Measurements from ENCODE around the gene LEMD3.
A peak's percentile ranks its signal among the peaks of the same experiment; 100 is the strongest.

The LEMD3 gene

GRCh38 chr12:65169320-65170208 is at the start of gene LEMD3:
Gene LEMD3 (plus strand): TSS chr12:65169583. CDS start chr12:65169597, 14 bp downstream.
- peak; percentile 93 for DNase-seq (ENCODE audit: low spot score)
- no peak for TF ChIP-seq CTCF (IDR thresholded peaks at IDR 0.05)
- H3K4me3 ChIP-seq, result peak within 1 kb of the TSS; percentile 75
- H3K27ac ChIP-seq, result peak within 1 kb of the TSS; percentile 90

DNA sequence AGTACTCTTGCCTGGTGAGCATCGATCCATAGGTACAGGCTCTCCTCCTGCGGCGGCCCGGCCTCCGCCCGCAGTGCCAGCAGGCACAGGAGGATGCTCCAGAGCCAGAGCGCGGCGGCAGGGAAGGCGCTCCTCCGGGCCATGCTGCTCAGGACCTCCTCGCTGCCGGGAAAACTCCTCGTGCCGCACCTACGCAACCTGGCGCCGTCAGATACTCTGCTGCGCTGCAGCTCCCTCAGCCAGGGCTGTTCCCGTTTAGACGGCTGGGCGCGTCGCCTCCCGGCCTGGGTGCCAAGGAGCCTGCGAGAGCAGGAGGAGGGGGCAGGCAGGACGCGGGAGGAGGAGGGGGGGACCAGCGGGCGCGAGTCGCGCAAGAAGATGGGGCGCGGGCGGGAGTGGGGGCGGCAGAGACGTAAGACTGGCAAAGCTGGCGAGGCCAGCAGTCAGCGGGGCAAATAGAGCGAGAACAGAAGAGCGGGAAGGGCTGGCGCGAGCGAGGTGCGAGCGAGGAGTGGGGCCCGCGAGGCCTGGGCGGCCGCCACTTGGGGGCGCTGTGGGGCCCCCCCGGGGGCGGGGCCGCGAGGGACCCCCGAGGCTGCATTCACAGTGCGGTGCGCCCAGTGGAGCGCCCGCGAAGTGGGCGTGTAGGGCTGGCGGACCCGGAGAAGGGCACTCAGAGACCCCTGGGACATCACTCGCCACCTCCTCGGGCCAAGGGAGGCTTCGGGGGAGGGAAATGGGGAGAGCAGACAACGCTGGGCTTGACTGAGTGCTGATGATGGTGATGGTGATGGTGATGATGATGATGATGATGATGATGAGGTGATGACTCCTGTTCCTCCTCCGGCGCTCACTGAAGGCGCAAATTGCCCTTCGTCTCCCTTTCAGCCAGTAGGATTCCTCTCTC is 48.1 kb upstream of the LEMD3 start, which contains the start of gene WIF1:
WIF1 (minus strand) TSS at position 257 of the 907 bp plus-strand sequence; CDS start at position 143, 114 bp downstream.
- no peak for DNase-seq (ENCODE audit: low spot score)
- H3K27ac ChIP-seq, result no peak within 1 kb of the TSS
- TF ChIP-seq CTCF (IDR thresholded peaks at IDR 0.05), result no peak
- peak within 1 kb of the TSS; percentile 63 for H3K4me3 ChIP-seq

GRCh38 chr12:65121956-65122469 is 47.4 kb upstream of the LEMD3 start:
- no peak for DNase-seq (ENCODE audit: low spot score)
- Histone ChIP-seq H3K27ac (no peak overlapping the region), H3K4me3 (no peak overlapping the region)
- TF ChIP-seq CTCF (IDR thresholded peaks at IDR 0.05), result no peak

GRCh38 chr12:65122703-65123102 is 46.7 kb upstream of the LEMD3 start:
- no peak for TF ChIP-seq CTCF (IDR thresholded peaks at IDR 0.05)
- no peak overlapping the region for H3K4me3 ChIP-seq
- DNase-seq (ENCODE audit: low spot score), result no peak

GRCh38 chr12:65123435-65124063 is 45.8 kb upstream of the LEMD3 start:
- no peak overlapping the region for H3K4me3 ChIP-seq
- TF ChIP-seq CTCF (IDR thresholded peaks at IDR 0.05), result peak; percentile 41
- no peak for DNase-seq (ENCODE audit: low spot score)
- no peak overlapping the region for H3K27ac ChIP-seq

More at GRCh38 chr12:65122703-65123102, 46.7 kb upstream of the LEMD3 start:
- H3K27ac ChIP-seq, result no peak overlapping the region

- no peak for TF ChIP-seq CTCF (IDR thresholded peaks at IDR 0.05)
- H3K4me3 ChIP-seq, result no peak overlapping the region
- DNase-seq (ENCODE audit: low spot score), result no peak
- H3K27ac ChIP-seq, result no peak overlapping the region
Observed at GRCh38 chr12:65125247-65125646, 44.1 kb upstream of the LEMD3 start.
